ENCODE results near the gene CCL28. TPM values are rescaled to one million over a fixed set of nuclear protein-coding genes. Genes with fewer than 3 reads are reported as not detected.
A peak's percentile ranks its signal among the peaks of the same experiment; 100 is the strongest.

Gene CCL28
- total and polyA plus RNA-seq, 9 of the 15 experiments (the other 6 are each of a cell fraction or from before 2014, with no cell fraction given), result not detected

GRCh38 chr5:43352915-43353314, 59.3 kb downstream of the CCL28 start (continued):
- peak; percentile 99 for TF ChIP-seq C11orf30 (IDR thresholded peaks at IDR 0.05; ENCODE audit: low read depth)

DNA sequence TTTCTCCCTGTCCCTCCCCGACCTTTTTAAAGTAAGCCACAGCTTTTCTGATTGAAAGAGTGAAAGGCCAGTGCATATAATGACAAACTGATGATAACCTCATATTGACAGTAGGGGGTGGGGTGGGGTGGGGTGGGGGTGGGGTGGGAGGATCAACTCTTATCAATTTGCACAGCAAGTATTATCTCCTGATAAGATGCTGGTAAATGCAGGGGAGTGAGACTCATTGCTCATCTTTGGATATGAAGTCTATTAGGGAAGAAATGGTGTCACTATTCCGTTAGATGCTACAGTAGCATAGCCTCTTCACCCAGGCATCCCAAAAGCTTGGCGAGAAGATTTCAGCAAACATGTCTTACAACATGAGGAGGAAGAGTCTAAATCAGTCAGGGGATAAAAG, 60.1 kb downstream of the CCL28 start:
- H3K4me2 ChIP-seq (ENCODE audit: insufficient read depth, low read length), result peak overlapping the region; percentile 43; the same call in 1 of the 2 replicates
- no peaks in the 10 kb centered on the region for H3K9me1 ChIP-seq (ENCODE audit: control insufficient read depth, insufficient read depth, low read length)
- no peaks in the 10 kb centered on the region for H3K9me3 ChIP-seq (replicated peaks; ENCODE audit: control insufficient read depth, insufficient read depth, low read depth, low read length)
- peak overlapping the region; percentile 15; the same call in 1 of the 2 replicates for H2AFZ ChIP-seq (ENCODE audit: low read depth, low read length)
- peak; percentile 52 to 80 (median 66) for DNase-seq (ENCODE audit: extremely low read depth in 1 of 4, low spot score in 3 of 4)
- H3K36me3 ChIP-seq (ENCODE audit: control insufficient read depth, insufficient read depth, low read length), result no peaks in the 10 kb centered on the region
- H3K4me3 ChIP-seq, result no peak overlapping the region
- FAIRE-seq, result peak; percentile 32
- POLR2A ChIA-PET, result interaction anchor here (1.0 to 1.5 kb wide), 5 partner anchors 13 to 231 kb away, joined by 3 to 6 read pairs (median 3); partner anchors contain the start of gene HMGCS1
- no TSS peak for BruUV-seq (replicated peaks)
- H3K79me2 ChIP-seq (ENCODE audit: control insufficient read depth, insufficient read depth, low read length), result no peaks in the 10 kb centered on the region
- peaks cover 0 to 13% of the 10 kb centered on the region in 2 experiments; a peak in 4 of 5 replicates for H3K4me1 ChIP-seq (replicated peaks in 1 of 2; ENCODE audit: control insufficient read depth in 2 of 2, insufficient read depth in 2 of 2, low read length in 2 of 2)
- H3K27ac ChIP-seq (ENCODE audit: extremely low read depth, low read depth, low read length), result no peak overlapping the region
- CTCF ChIA-PET (ENCODE audit: low intra/inter-chr PET ratio), result no interaction called here
- peak; percentile 49 for ATAC-seq
- in situ Hi-C loops (cut with MboI) (no loop called here), intact Hi-C loops (cut with micrococcal nuclease) (no loop called here)
- no peaks in the 10 kb centered on the region for H4K20me1 ChIP-seq (replicated peaks; ENCODE audit: control insufficient read depth, insufficient read depth, low read length)
- H3K27me3 ChIP-seq (ENCODE audit: control insufficient read depth in 2 of 2, insufficient read depth in 2 of 2, low read length in 2 of 2), result no peaks in the 10 kb centered on the region
- H3K9ac ChIP-seq (ENCODE audit: insufficient read depth in 1 of 2, low read depth in 2 of 2, low read length in 2 of 2), result no peak overlapping the region
- WGBS (ENCODE audit: insufficient coverage, low coverage, missing lambda C conversion rate), result 5% methylated on average over 3 of the region's 3 CpGs
- TF ChIP-seq GTF2E2 (tag; IDR thresholded peaks at IDR 0.05) (no peak), ZNF239 (CRISPR knock-in tag; IDR thresholded peaks at IDR 0.05) (no peak), EP300 (IDR thresholded peaks at IDR 0.05; ENCODE audit: low read length) (peak; percentile 45; the same call in 1 of the 2 replicates), SAFB2 (IDR thresholded peaks at IDR 0.05; ENCODE audit: borderline replicate concordance, low read depth, low read length, severe bottlenecking) (no peak), NFYB (IDR thresholded peaks at IDR 0.05; ENCODE audit: extremely low read depth, insufficient read length) (no peak), ZNF668 (CRISPR knock-in tag; IDR thresholded peaks at IDR 0.05) (no peak), CBFA2T3 (IDR thresholded peaks at IDR 0.05) (peak; percentile 42), JUND (IDR thresholded peaks at IDR 0.05; ENCODE audit: borderline replicate concordance, low read depth, low read length) (peak; percentile 35; the same call in 1 of the 2 replicates), JUND (tag; IDR thresholded peaks at IDR 0.05; ENCODE audit: borderline replicate concordance, low read depth, low read length) (no peak; the same call in 2 of the 3 replicates), TCF3 (CRISPR knock-in tag; IDR thresholded peaks at IDR 0.05) (peak; percentile 38; the same call in 1 of the 2 replicates), FOXJ3 (CRISPR knock-in tag; IDR thresholded peaks at IDR 0.05) (no peak), CBFA2T2 (conservative IDR thresholded peaks at IDR 0.05) (0 out of 2 replicates have a peak, but pooled peaks have one; percentile 8), DPF2 (IDR thresholded peaks at IDR 0.05) (peak; percentile 45; the same call in 1 of the 2 replicates), ZNF24 (IDR thresholded peaks at IDR 0.05) (0 out of 2 replicates have a peak, but pooled peaks have one; percentile 30), TARDBP (IDR thresholded peaks at IDR 0.05) (no peak), RCOR1 (IDR thresholded peaks at IDR 0.05; ENCODE audit: borderline replicate concordance in 1 of 2, low read depth in 2 of 2, low read length in 2 of 2) (peak in 1 of 2 experiments; percentile 72; a peak in 1 of 4 replicates)
- TF ChIP-seq, protein P1, sequence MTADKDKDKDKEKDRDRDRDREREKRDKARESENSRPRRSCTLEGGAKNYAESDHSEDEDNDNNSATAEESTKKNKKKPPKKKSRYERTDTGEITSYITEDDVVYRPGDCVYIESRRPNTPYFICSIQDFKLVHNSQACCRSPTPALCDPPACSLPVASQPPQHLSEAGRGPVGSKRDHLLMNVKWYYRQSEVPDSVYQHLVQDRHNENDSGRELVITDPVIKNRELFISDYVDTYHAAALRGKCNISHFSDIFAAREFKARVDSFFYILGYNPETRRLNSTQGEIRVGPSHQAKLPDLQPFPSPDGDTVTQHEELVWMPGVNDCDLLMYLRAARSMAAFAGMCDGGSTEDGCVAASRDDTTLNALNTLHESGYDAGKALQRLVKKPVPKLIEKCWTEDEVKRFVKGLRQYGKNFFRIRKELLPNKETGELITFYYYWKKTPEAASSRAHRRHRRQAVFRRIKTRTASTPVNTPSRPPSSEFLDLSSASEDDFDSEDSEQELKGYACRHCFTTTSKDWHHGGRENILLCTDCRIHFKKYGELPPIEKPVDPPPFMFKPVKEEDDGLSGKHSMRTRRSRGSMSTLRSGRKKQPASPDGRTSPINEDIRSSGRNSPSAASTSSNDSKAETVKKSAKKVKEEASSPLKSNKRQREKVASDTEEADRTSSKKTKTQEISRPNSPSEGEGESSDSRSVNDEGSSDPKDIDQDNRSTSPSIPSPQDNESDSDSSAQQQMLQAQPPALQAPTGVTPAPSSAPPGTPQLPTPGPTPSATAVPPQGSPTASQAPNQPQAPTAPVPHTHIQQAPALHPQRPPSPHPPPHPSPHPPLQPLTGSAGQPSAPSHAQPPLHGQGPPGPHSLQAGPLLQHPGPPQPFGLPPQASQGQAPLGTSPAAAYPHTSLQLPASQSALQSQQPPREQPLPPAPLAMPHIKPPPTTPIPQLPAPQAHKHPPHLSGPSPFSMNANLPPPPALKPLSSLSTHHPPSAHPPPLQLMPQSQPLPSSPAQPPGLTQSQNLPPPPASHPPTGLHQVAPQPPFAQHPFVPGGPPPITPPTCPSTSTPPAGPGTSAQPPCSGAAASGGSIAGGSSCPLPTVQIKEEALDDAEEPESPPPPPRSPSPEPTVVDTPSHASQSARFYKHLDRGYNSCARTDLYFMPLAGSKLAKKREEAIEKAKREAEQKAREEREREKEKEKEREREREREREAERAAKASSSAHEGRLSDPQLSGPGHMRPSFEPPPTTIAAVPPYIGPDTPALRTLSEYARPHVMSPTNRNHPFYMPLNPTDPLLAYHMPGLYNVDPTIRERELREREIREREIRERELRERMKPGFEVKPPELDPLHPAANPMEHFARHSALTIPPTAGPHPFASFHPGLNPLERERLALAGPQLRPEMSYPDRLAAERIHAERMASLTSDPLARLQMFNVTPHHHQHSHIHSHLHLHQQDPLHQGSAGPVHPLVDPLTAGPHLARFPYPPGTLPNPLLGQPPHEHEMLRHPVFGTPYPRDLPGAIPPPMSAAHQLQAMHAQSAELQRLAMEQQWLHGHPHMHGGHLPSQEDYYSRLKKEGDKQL (CRISPR knock-in tag; IDR thresholded peaks at IDR 0.05; ENCODE audit: borderline replicate concordance), result no peak
